Measurements from ENCODE around the gene ING2. TPM values are rescaled to one million over a fixed set of nuclear protein-coding genes. Genes with fewer than 3 reads are reported as not detected.
"Not testable (repeated sequence)": the region's sequence is repeated elsewhere in the genome, so short reads cannot be mapped to it uniquely, and the experiment has no call there.

The ING2 gene
- total RNA-seq, 1 experiment from 2014 or later: 15.7 TPM

DNA sequence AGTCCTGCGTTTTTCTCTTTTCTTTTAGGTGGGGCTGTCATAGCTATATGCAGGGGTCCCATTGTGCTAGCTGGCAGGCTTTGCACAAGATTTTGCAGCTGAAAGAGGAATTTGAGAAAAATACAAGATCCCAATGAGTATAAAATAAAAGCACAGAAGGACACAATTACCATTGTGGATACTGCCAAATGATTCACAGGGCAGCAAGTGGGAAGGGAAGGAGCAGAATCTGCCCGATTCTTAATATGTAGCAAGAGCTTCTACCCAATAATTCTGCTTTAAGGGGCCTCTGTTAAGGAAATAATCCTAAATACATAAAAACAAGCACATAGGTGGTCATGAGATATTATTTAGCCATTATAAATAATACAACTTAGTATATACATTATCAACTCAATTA, 25.9 kb upstream of the ING2 start:
- no peaks in the 10 kb centered on the region for H3K9me3 ChIP-seq (replicated peaks)
- DNase-seq (ENCODE audit: low read depth in 1 of 2, low spot score in 2 of 2): no peak
- H3K36me3 ChIP-seq: no peaks in the 10 kb centered on the region
- H3K4me1 ChIP-seq (replicated peaks): no peaks in the 10 kb centered on the region
- 0 out of 2 replicates have a peak, but pooled peaks cover 3% of the 10 kb centered on the region for H3K27me3 ChIP-seq (replicated peaks)
- no peak overlapping the region for H3K27ac ChIP-seq
- no peak overlapping the region for H3K4me3 ChIP-seq

DNA sequence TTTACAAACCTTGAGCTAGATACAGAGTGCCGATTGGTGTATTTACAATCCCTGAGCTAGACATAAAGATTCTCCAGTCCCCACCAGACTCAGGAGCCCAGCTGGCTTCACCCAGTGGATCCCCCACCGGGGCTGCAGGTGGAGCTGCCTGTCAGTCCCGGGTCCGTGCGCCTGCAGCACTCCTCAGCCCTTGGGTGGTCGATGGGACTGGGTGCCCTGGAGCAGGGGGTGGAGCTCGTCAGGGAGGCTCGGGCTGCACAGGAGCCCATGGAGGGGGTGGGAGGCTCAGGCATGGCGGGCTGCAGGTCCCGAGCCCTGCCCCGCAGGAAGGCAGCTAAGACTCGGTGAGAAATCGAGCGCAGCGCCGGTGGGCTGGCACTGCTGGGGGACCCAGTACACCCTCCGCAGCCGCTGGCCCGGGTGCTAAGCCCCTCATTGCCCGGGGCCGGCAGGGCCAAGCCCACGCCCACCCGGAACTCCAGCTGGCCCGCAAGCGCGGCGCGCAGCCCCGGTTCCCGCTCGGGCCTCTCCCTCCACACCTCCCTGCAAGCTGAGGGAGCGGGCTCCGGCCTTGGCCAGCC, 22.3 kb upstream of the ING2 start:
- not testable (repeated sequence) for H3K36me3 ChIP-seq; H3K4me1 ChIP-seq (replicated peaks); H3K9me3 ChIP-seq (replicated peaks); H3K4me3 ChIP-seq; H3K27ac ChIP-seq; H3K27me3 ChIP-seq (replicated peaks); DNase-seq (ENCODE audit: low read depth in 1 of 2, low spot score in 2 of 2)

- DNase-seq (ENCODE audit: low read depth in 1 of 2, low spot score in 2 of 2): no peak
Measured at GRCh38 chr4:183483997-183484396, 20.9 kb upstream of the ING2 start.

DNA sequence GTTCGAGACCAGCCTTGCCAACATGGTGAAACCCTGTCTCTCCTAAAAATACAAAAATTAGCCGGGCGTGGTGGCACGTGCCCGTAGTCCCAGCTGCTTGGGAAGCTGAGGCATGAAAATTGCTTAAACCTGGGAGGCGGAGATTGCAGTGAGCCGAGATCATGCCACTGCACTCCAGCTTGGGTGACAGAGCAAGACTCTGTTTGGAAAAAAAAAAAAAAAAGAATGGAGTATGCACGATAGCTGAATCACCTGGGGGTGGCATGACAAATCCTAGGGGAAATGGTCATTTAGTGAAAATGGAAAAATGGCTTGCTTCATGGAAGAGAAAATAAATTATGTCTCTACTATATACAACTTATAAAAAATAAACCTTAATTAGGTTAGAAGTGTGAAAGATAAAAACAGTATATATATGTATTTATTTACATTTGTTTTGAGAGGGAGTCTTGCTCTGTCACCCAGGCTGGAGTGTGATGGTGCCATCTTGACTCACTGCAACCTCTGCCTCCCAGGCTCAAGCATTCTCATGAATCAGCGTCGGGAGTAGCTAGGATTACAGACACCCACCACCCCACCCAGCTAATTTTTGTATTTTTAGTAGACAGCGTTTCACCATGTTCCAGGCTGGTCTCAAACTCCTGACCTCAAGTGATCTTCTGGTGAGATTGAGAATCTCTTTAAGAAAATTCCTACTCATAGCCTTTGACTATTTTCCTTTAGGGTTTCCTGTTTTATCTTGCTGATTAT, 19.3 kb upstream of the ING2 start:
- no peak for DNase-seq (ENCODE audit: low read depth in 1 of 2, low spot score in 2 of 2)
- H3K9me3 ChIP-seq (replicated peaks): no peaks in the 10 kb centered on the region
- H3K4me3 ChIP-seq: no peak overlapping the region
- no peaks in the 10 kb centered on the region for H3K4me1 ChIP-seq (replicated peaks)
- H3K27ac ChIP-seq: no peak overlapping the region
- H3K27me3 ChIP-seq (replicated peaks): no peaks in the 10 kb centered on the region
- no peaks in the 10 kb centered on the region for H3K36me3 ChIP-seq

More at GRCh38 chr4:183483997-183484396, 20.9 kb upstream of the ING2 start:
- Histone ChIP-seq H3K27me3 (replicated peaks) (no peaks in the 10 kb centered on the region), H3K27ac (no peak overlapping the region), H3K36me3 (no peaks in the 10 kb centered on the region), H3K9me3 (replicated peaks) (no peaks in the 10 kb centered on the region), H3K4me1 (replicated peaks) (no peaks in the 10 kb centered on the region), H3K4me3 (no peak overlapping the region)

DNA sequence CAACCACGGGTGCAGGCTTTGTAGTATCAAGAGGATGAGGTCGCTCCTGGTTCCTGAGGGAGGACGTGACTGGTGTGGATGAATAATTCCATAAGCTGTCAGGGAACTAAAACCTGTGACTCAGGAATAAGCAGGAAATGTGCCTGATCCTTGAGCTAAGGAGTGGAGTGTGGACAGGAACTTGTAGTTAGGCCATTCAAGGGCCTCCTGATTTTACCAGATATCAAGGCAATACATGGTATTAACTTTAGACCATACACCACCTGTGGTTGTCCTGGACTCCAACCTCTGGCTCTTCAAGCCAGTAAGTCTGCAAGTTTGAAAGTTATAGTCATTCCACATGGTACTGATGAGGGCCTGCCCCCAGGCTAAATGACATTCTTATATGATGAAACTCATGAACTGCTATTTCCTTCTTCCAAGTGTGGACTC, 12.1 kb upstream of the ING2 start:
- Histone ChIP-seq H3K9me3 (replicated peaks) (no peaks in the 10 kb centered on the region), H3K4me3 (no peak overlapping the region), H3K4me1 (replicated peaks) (peaks cover 13% of the 10 kb centered on the region), H3K36me3 (peaks cover 2% of the 10 kb centered on the region; the same call in 1 of the 2 replicates), H3K27me3 (replicated peaks) (no peaks in the 10 kb centered on the region), H3K27ac (peak overlapping the region; percentile 19; the same call in 1 of the 2 replicates)
- no peak for DNase-seq (ENCODE audit: low read depth in 1 of 2, low spot score in 2 of 2)

DNA sequence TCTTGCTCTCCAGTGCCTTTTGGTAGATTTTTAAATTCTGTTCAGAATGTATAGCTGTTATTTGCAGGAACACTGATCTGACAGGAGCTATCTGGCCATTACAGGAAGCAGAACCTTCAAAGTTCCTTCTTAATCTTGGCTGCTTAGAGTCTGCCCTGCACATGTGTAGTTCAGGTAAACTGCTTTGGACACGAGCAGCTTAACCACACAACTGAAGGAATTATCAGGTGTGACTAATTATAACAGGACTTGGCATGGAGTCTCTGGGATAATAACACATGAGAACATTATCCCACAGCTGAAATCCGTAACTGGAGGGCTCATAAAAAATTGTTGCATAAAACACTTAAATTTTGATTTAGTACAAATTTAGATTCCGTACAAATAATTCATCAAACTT, 11.6 kb upstream of the ING2 start:
- Histone ChIP-seq H3K27ac (peak overlapping the region; percentile 19; the same call in 1 of the 2 replicates), H3K9me3 (replicated peaks) (no peaks in the 10 kb centered on the region), H3K4me1 (replicated peaks) (peaks cover 13% of the 10 kb centered on the region)

DNA sequence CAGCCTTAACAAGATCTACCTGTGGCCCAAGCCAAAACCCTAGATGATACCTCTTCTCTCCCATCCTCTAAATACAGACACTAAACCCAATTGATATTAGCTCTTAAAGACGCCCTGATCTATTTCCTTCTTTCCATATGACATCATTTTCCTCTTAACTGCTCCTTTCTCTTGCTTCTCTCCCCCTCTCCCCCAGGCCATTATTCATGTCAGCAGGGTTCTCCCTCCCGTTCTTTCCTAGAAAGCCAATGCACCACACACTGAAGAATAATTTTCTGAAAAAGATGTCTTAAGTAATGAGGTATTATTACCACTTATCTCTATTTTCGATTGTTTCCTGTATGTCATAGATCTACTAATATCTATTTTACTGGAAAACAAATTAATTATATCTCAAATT, 9.7 kb upstream of the ING2 start:
- Histone ChIP-seq H3K4me1 (replicated peaks) (peaks cover 13% of the 10 kb centered on the region), H3K4me3 (no peak overlapping the region), H3K36me3 (peaks cover 2% of the 10 kb centered on the region; the same call in 1 of the 2 replicates), H3K27ac (no peak overlapping the region), H3K9me3 (replicated peaks) (no peaks in the 10 kb centered on the region), H3K27me3 (replicated peaks) (no peaks in the 10 kb centered on the region)
- no peak for DNase-seq (ENCODE audit: low read depth in 1 of 2, low spot score in 2 of 2)

More for the DNA sequence above, 11.6 kb upstream of the ING2 start:
- peaks cover 2% of the 10 kb centered on the region; the same call in 1 of the 2 replicates for H3K36me3 ChIP-seq
- DNase-seq (ENCODE audit: low read depth in 1 of 2, low spot score in 2 of 2): no peak
- H3K27me3 ChIP-seq (replicated peaks): no peaks in the 10 kb centered on the region
- H3K4me3 ChIP-seq: no peak overlapping the region

GRCh38 chr4:183499389-183499788, 5.5 kb upstream of the ING2 start:
- Histone ChIP-seq H3K27ac (no peak overlapping the region), H3K4me1 (replicated peaks) (peaks cover 7% of the 10 kb centered on the region), H3K36me3 (peaks cover 2% of the 10 kb centered on the region), H3K9me3 (replicated peaks) (no peaks in the 10 kb centered on the region), H3K4me3 (no peak overlapping the region), H3K27me3 (replicated peaks) (no peaks in the 10 kb centered on the region)
- no peak for DNase-seq (ENCODE audit: low read depth in 1 of 2, low spot score in 2 of 2)

DNA sequence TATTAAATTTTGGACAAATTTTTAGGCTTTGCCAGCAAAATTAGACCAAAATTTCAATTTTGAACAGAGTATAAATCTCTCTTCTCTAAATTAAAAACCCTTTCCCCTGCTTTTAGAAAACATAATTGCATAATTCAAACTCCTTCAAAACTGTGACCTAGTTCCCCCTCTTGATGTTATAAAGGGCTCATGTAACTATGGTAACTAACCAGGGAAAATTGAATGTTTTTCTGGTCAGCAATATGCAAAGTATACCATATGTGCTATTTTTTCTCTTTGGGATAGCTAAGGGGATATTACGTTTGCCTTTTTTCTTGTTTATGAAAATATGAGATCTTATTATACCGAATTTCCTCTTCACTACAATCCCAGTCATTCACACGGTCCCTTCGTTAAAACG, 5.1 kb upstream of the ING2 start:
- Histone ChIP-seq H3K36me3 (peaks cover 4% of the 10 kb centered on the region), H3K9me3 (replicated peaks) (no peaks in the 10 kb centered on the region), H3K27me3 (replicated peaks) (no peaks in the 10 kb centered on the region), H3K4me3 (no peak overlapping the region), H3K4me1 (replicated peaks) (peaks cover 7% of the 10 kb centered on the region), H3K27ac (no peak overlapping the region)
- no peak for DNase-seq (ENCODE audit: low read depth in 1 of 2, low spot score in 2 of 2)

GRCh38 chr4:183503497-183504063, 1.3 kb upstream of the ING2 start:
- H3K4me1 ChIP-seq (replicated peaks): peaks cover 7% of the 10 kb centered on the region
- peak overlapping the region; percentile 67 for H3K27ac ChIP-seq
- peak overlapping the region; percentile 82 for H3K4me3 ChIP-seq
- H3K9me3 ChIP-seq (replicated peaks): no peaks in the 10 kb centered on the region
- DNase-seq (ENCODE audit: low read depth in 1 of 2, low spot score in 2 of 2): peak in 1 of 2 experiments; percentile 49
- H3K36me3 ChIP-seq: peaks cover 15% of the 10 kb centered on the region
- H3K27me3 ChIP-seq (replicated peaks): no peaks in the 10 kb centered on the region

DNA sequence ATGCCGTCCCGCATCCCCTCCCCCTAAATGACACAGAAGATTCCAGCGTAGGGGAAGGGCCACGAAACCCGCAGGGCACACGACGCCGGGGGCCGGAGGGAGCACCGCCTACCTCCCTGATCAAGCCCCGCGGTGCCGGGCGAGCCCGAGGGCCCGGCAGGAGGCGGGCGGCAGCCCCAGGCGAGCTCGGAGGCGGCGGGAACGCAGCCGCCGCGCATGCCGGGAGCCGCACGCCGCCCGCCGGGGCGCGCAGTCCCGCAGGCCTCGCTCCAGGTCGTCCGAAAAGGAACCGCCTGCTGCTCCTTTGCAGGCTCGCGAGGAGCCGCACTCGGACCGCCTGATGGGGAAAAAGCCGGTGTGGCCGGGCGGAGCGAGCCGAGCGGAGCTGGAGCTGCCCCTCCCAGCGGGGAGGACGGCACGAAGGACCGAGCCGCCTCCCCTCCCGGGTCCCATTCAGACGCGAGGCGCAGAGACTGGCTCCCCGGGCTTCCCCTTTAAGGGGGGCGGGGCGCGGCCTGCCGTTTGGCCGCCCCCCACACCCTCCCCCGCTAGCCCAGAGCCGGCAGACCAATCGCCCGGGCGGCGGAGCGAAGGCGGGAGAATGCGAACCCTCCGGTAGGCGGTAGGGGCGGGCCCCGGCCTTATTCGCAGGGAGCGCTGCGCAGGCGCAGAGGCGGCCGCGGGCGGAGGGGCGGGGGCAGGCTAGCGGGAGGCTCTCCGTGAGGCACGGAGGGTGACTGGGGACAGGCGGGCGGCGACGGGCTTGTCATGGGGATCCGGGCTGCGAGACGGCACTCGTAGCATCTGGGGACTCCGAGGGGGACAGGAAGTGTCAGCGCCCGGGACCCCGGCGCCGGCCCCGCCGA, 561 bp upstream of the ING2 start:
- Histone ChIP-seq H3K27me3 (replicated peaks) (no peaks in the 10 kb centered on the region), H3K4me3 (peak overlapping the region; percentile 82), H3K4me1 (replicated peaks) (peaks cover 7% of the 10 kb centered on the region), H3K27ac (peak overlapping the region; percentile 67), H3K9me3 (replicated peaks) (no peaks in the 10 kb centered on the region), H3K36me3 (peaks cover 15% of the 10 kb centered on the region)
- peak; percentile 99 for DNase-seq (ENCODE audit: low read depth in 1 of 2, low spot score in 2 of 2)

DNA sequence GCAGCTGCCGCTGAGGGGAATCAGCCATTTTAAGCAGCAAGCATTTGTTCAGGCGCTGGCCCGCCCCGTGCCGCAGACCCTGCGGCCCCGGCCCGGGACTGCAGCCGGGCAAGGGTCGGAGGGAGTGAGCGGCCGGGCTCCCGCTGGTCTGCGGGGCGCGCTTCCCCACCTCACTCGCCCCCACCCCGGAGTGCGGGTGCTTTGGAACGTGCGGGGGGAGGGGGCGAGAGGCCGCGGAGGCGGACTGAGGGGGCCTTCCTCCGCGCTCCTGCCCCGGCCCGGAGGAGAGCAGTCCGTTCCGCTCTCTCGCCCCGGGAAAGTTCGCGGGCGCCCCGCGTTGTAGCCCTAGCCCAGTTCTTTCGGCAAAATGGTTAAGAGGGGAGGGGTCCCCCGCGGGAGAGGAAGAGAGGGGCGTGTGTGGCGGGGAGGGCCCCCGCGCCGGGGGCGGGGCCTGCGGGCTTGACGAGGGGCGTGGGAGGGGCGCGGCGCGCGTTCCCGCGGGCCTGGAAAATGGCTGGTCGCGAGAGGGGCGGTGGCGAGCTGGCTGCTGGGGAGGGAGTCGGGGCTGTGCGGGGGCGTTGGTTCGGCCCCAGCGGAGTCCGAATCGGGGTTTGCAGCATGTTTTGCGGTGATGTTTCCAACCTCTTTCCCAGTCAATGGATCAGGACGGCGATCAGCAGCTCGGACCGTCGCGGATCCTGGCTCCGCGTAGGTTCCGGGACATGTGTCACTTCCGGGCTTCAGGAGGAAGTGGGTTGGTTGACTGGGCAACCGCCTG, 942 bp downstream of the ING2 start:
- Histone ChIP-seq H3K36me3 (peaks cover 22% of the 10 kb centered on the region), H3K4me3 (peak overlapping the region; percentile 82), H3K27me3 (replicated peaks) (no peaks in the 10 kb centered on the region), H3K27ac (peak overlapping the region; percentile 92), H3K4me1 (replicated peaks) (peaks cover 7% of the 10 kb centered on the region), H3K9me3 (replicated peaks) (no peaks in the 10 kb centered on the region)
- DNase-seq (ENCODE audit: low read depth in 1 of 2, low spot score in 2 of 2): peak; percentile 84

DNA sequence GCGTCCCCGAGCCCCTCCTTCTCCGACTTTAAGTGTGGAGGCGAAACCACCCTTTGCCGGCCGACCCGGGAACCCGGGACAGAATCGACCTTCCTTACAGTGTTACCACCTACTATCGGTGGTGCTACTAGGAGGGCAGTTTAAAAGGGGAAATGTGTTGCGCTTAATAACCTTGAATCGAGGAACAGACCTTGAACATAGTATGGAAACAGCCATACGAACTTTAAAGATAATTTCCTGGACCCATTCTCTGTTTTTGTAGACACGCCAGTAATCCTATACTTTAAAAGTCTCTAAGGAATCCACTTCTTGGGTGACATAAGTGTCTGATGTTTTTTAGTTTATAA, 1.5 kb downstream of the ING2 start:
- Histone ChIP-seq H3K9me3 (replicated peaks) (no peaks in the 10 kb centered on the region), H3K27me3 (replicated peaks) (no peaks in the 10 kb centered on the region)

More for the DNA sequence above, 1.5 kb downstream of the ING2 start:
- H3K4me1 ChIP-seq (replicated peaks): peaks cover 7% of the 10 kb centered on the region
- peaks cover 28% of the 10 kb centered on the region for H3K36me3 ChIP-seq
- DNase-seq (ENCODE audit: low read depth in 1 of 2, low spot score in 2 of 2): no peak
- H3K4me3 ChIP-seq: peak overlapping the region; percentile 82
- peak overlapping the region; percentile 92 for H3K27ac ChIP-seq
